Left renal cortex interstitium (tissue), 4 donors: ENCODE measurements around the gene PPP4R3A. TPM values are rescaled to one million over a fixed set of nuclear protein-coding genes. Genes with fewer than 3 reads are reported as not detected.
"Not testable (repeated sequence)": the region's sequence is repeated elsewhere in the genome, so short reads cannot be mapped to it uniquely, and the experiment has no call there.

ENCODE experiments used
- DNase-seq, 4 donors: peaks; one replicate each; pipeline ENCODE4 v3.0.0-alpha.2; 2013; ENCODE audit warnings: low read depth in 4 of 4, low spot score in 2 of 4, missing footprints in 1 of 4
- polyA plus RNA-seq, 4 donors: library from polyadenylated mRNA; unstranded; fragments of 120-200 nt; gene quantifications; one replicate each; pipeline ENCODE4 v1.2.1, GENCODE V29; 2013; ENCODE audit not compliant: insufficient read length in 4 of 4

Gene PPP4R3A
- polyA plus RNA-seq = 100 to 1,000 TPM in 3 of 4 donors, 10 to 100 TPM in 1; 96.9 to 132 (median 116) TPM

DNA sequence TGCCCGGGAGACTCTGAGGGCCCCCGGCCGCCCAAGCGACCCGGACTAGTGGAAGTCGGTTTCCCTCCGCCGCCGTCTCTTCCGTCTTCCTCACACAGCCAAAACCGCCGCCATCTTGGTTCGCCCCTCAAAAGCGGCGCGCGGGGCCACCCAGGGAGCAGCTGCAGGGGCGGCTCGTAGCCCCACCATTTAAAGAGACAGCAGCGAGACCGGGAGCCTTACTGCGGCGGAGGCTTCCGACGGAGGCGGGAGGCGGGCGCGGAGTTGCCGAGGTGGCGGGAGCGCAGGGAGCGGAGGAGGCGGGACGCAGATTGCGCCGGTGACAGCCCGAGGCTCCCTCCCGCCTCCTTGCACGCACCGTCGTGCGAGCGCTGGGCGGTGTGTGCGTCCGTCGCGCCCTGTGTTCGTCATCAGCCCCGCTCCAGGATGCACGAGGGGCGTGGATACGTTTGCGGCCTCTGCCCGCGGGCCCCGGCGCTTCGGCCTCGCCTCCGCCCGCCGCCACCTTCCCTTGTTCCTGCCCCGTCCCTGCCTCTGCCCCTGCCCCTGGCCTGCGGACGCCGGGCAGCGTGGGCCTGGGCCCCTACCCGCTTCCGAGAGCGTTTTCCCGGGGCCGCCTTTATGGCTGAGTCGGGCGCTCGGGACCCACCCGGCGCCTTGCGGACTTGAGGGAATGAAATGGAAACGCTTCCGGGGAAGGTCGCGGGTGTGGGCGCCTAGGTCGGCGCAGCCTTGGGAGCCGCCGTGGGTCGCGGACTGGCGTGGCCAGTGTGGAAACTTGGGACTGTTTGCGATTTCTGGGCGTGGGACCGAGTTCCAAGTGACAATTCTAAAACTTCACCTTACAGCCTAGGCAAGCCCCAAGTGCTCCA lies at the start of gene PPP4R3A:
Gene PPP4R3A, minus strand, starts transcription at position 140 of the 872 bp plus-strand sequence. CDS start 663 bp downstream, outside the sequence.
- peak; percentile 86 to 92 (median 88) for DNase-seq

DNA sequence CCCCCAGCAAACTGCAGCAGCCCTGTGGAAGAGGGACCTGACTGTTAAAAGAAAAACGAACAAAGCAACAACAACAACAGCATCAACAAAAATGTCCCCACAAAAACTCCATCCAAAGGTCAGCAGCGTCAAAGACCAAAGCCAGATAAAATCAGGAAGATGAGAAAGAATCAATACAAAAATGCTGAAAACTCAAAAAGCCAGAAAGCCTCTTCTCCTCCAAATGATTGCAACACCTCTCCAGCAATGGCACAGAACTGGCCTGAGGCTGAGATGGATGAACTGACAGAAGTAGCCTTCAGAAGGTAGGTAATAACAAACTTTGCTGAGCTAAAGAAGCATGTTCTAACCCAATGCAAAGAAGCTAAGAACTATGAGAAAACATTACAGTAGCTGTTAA lies 45.4 kb upstream of the PPP4R3A start:
- no peak for DNase-seq

DNA sequence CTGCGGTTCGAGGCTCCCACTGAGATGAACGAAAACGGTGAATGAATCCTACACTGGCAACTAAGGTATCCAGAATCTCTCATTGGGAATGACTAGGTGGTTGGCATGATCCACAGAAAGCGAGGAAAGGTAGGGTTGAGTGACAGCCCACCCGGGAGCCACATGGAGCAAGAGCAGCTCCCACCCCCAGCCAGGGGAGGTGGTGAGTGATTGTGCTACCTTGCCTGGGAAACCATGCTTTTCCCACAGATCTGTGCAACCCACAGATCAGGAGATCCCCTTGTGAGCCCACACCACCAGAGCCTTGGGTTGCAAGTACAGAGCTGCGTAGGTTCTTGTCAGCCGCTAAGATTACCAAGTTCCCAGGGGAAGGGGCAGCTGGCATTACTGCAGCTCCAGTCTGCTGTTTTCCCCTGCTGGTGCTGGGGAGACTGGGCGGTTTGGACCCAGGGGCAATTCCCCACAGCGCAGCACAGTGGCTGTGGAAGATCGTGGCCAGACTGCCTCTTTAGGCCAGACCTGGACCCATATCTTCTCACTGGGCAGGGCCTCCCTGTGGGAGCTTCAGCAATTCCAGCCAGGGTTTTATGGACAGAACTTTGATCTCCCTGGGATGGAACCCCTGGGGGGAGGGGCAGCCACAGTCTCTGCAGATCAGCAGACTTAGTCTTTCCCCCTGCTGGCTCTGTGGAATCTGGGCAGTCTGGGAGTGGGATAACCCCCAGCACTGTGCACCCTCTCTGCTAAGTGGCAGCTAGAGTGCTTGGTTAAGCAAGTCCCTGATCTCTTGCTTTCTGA lies 44.6 kb upstream of the PPP4R3A start:
- no peak for DNase-seq

DNA sequence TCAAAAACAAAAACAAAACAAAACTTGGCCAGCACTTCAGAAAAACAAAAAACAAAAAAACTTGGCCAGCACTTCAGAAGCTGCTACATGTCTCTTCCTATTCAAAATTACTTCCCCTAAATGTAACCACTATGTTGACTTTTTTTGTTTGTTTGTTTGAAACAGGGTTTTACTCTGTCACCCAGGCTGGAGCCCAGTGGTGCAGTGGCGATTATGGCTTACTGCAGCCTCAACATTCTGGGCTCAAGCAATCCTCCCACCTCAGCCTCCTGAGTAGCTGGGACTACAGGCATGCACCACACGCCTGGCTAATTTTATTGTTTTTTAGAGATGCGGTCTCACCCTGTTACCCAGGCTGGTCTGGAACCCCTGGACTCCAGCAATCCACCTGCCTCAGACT lies 38.0 kb upstream of the PPP4R3A start:
- DNase-seq = no peak

DNA sequence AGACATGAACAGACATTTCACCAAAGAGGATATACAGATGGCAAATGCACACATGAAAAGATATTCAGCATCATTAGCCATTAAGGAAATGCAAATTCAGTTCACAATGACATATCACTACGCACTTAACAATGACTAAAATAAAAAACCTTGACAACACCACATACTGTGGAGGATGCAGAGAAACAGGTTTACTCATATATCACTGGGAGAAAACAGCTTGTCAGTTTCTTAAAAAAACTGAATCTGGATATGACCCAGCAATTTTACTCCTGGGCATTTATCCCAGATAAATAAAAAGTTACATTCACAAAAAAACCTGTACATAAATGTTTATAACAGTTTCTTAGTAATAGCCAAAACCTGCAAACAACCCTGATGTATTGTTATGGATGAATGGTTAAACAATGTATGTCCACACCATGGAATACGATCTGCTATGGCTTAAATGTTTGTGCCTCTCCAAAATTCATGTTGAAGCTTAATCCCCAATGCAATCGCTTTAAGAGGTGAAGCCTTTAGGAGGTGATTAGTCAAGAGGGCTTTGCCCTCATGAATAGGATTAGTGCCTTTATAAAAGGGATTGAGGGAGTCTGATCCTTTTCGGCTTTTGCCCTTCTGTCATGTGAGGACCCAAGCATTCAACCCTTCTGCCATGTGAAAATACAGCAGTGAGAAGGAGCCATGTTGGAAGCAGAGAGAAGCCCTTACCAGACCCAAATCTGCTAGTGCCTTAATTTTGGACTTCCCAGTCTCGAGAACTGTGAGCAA lies 36.0 kb upstream of the PPP4R3A start:
- no peak for DNase-seq

DNA sequence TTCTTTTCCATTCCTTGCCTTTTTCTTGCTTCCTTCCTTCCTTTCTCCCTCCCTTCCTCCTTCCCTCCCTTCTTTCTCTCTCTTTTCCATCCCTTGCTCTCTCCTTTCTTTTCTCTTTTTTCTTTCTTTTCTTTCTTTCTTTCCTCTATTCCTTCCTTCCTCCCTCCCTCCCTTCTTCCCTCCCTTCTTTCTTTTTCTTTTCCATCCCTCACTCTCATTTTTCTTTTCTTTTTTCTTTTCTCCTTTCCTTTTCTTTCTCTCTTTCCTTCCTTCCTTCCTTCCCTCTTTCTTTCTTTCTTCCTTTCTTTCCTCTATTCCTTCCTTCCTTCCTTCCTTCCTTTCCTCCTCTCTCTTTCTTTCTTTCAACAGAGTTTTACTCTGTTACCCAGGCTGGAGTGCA lies 35.1 kb upstream of the PPP4R3A start:
- DNase-seq = no peak

DNA sequence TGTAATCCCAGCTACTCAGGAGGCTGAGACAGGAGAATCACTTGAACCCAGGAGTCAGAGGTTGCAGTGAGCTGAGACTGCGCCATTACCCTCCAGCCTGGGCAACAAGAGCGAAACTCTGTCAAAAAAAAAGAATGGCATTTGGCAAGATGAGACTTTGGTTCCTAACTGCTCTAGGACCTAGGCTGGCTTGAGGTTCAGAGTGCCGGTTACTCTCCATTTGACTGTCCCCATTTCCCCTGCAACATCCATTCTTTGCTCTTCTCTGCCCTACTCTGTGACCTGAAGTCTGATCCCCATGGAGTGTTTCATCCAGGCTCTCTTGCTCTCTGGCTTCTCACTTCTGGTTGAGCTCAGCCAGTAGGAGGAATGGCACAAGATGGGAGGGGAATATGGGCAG lies 26.2 kb upstream of the PPP4R3A start:
- DNase-seq = no peak

DNA sequence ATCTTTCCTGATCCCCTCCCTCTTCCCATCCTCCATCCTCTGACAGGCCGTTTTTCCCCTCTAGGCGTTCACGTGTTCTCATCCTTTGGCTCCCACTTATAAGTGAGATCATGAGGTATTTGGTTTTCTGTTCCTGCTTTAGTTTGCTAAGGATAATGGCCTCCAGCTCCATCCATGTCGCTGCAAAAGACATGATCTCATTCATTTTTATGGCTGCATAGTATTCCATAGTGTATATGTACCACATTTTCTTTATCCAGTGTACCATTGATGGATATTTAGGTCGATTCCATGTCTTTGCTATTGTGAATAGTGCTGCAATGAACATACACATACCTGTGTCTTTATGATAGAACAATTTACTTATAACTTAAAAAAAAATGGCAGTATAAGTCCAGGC lies 23.9 kb upstream of the PPP4R3A start:
- not testable (repeated sequence) for DNase-seq

DNA sequence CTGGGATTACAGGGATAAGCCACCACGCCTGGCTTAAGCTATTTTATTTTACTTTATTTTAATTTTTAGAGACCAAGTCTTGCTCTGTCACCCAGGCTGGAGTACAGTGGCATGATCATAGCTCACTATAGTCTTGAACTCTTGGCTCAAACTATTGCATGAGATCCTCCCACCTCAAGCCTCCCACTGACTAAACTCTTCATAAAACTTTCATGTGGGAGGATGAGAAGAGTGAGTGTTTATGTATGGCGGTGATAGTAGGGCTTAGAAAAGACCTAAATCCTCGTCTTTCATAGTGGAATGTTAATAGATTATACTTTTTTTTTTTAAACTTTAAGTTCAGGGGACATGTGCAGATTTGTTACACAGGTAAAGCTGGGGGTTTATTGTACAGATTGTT lies 23.5 kb upstream of the PPP4R3A start:
- DNase-seq = no peak

DNA sequence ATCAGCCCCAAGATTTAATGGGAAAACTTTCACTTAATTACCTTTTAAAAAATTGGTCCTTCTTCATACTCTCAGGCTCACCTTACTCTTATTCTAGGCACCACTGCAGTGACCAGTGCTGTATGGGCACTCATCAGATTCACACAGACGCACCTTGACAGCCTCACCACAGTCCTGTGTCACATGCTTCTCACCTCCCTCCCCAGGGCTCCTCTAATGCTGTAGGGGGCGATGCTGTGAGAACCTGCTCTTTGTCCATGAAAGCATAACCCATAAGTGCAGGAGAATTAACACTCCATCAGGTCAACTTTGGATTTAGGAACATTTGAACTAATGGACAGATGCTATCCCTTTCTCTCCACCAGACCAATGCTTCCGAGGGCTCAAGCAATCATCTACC lies 13.9 kb upstream of the PPP4R3A start:
- DNase-seq = no peak

DNA sequence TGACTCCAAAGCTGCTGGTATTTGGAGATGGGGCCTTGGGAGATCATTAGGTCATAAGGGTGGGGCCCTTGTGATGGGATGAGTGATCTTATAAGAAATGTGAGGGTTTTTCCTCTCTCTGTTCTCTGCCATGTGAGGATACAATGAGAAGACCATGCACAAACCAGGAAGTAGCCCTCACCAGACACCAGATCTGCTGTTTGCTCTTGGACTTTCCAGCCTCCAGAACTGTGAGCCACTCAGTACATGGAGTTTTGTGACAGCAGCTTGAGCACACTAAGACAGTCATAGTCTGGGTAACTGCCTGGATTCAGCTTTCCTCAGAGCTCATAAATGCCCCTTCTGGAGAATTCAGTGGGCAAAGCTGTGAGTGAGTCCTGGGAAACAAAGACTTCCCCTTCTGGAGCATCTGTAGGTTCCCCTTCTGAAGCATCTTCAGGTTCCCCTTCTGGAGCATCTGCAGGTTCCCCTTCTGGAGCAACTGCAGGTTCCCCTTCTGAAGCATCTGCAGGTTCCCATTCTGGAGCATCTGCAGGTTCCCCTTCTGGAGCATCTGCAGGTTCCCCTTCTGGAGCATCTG lies 11.0 kb upstream of the PPP4R3A start:
- DNase-seq = no peak

DNA sequence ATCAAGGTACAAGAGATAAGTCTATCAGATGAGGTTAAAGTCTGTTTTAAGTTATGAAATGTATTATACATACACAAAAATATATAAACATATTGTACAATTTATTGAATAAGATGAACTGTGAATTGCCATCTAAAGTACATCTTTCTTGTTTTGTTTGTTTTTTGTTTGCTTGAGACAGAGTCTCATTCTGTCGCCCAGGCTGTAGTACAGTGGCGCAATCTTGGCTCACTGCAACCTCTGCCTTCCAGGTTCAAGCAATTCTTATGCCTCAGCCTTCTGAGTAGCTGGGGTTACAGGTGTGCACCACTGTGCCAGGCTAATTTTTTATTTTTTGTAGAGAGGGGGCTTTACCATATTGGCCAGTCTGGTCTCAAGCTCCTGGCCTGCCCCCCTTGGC lies 10.0 kb upstream of the PPP4R3A start:
- DNase-seq = no peak

DNA sequence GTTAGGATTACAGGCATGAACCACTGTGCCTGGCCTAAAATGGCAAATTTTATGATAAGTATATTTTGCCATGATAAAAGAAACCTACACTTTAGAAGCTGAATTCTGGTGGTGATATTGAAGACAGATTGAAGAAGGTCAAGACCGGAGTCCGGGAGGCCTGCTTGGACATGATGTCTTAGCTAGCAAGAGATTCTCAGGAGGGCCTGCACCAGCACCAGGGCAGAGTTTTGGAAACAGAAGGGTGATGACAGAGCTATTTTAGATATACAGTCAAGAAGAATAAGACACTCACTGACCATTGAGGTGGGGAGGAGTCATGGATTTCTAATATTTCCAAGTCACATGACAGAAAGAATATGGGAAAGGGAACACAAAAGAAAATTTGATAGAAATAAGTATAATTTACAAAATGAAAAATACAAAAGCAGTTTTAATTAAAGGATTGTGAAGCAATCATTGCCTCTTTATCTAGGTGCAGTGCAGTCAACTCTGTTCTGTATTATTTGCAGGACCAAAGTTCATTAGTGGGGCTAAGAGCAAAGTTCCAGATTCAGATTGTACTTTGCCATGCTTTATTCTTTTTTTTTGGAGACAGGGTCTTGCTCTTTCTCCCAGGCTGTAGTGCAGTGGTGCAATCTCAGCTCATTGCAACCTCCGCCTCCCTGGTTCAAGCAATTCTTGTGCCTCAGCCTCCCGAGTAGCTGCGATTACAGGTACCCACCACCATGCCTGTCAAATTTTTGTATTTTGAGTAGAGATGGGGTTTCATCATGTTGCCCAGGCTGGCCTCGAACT lies 9.3 kb upstream of the PPP4R3A start:
- no peak for DNase-seq

DNA sequence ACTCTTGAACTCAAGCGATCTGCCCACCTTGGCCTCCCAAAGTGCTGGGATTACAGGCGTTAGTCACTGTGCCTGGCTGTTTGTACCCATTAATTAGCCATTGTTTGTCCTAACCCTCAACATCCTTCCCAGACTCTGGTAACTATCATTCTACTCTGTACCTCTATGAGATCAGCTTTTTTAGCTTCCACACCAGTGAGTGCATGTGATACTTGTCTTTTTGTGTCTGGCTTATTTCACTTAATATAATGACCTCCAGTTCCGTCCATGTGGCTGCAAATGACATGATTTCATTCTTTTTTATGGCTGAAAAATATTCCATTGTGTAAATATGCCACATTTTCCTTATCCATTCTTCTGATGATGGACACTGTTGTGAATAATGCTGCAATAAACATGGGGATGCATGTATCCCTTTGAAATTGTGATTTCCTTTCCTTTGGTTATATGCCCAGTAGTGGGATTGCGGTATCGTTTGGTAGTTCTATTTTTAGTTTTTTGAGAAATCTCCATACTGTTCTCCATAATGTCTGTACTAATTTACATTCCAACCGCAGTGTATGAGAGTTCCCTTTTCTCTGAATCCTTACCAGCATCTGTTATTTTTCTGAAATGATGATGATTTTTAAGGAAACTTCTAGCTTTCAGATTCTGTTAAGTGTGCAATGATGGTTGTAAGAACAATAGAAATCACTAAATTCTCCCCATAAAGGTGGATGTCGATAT lies 6.7 kb upstream of the PPP4R3A start:
- no peak for DNase-seq

DNA sequence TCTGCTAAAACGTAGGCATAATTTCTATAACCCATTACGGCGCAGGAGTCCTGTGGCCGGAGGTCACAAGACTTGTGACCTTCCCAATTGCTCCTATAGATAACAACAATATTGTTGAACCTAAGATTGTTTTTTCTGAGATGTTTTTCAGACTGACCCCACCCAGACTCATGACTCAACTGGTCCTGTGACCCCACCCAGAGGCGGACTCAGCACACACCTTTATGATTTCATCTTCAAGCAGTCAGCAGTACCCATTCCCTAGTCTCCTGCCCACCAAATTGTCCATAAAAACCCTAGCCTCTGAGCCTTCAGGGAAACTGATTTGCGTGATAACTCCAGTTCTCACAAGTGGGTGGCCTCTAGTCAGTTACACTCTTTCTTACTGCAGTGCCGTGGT lies 5.9 kb upstream of the PPP4R3A start:
- no peak for DNase-seq

DNA sequence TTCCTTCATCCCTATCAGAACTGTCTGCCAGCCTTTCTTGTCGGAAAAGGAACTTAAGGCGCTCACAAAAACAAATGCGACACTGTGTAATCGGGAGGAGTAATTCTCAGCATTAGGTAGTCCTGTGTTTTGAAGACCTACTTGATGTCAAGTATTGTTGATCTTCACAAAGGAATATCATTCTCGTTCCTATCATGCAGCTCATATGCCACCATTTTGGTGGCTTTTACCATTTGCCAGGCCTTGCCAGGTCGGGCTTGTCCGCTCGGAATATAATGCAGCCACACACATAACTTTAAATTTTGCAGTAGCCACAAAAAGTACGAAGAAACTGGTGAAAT lies 903 bp upstream of the PPP4R3A start:
- no peak for DNase-seq

DNA sequence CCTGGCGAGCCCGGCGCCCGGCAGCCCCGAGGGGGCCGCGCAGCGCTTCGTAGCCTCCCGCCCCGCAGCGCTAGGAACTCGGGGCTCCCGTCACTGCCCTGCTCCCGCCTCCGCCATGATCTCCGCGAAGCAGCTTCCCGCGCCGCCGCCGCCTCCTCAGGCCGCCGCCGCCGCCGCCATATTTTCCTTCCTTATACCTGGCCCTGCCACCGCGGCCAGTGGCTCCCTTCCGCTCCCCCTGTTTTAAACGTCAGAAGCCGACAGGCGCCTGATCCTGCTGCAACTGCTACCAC lies 286 bp downstream of the PPP4R3A start:
- peak in 1 of 4 donors; percentile 3 for DNase-seq

DNA sequence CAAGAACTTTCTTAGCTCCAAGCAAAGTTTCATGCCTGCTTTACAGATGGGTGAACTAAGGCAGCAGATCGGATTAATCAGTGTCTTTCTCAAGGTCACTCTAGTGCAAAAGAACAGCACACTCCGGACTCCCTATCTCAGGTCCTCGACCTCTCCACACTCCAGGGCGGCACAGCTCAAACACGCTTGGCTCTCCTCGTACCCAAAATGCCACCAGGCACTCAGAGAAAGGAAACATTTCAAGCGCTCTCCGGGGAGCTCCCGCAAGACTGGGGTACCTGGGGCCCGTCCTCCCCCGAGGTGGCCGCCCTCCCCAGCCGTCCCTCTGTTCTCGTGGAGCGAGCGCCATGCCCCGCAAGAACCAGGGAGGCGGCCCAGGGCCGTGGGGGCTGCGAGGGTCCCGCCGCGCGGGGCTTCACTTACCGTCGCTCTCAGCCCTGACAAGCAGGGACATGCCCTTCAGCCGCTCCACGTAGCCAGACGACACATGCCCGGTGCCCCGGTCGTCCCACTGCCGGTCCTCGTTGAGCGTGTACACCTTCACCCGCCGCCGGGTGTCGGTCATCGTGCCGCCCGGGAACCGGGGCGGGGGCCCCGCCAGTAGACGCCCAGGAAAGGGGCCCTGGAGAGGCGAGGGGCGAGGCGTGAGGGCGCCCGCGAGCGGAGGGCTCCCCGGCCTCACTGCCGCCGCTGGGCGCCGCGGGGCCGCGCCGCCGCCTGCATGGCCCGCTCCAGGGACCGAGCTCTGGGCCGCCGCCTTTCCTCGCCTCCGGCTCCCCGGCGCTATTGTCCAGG lies 830 bp downstream of the PPP4R3A start:
- peak in 1 of 4 donors; percentile 13 for DNase-seq

DNA sequence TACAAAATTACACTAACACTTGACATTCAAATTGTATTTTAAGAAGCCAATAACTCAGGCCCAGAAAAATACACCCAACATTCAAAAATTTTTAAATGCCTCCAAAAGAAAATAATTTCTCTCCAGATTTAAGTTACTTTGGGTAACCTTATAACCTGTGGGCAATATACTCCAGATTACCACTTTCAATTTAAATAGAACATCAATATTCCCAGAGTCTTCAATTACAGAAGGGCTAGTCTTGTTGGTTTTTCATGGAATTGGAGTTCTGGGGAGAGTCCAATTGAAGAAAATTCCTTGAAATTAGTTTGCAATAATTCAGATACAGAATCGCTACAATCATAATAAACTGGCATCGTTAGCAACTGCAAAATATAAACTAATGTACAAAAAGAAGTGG lies 2.0 kb downstream of the PPP4R3A start:
- DNase-seq = no peak
